PC-3 (cell line): ENCODE results near the gene UBXN11. TPM values are rescaled to one million over a fixed set of nuclear protein-coding genes. Genes with fewer than 3 reads are reported as not detected.

ENCODE experiments used
- ATAC-seq: fragments of 200-7000 bp; cut with Tn5 transposase; 2 replicates; pipeline ENCODE4 v1.9.1; 2020; ENCODE audit warnings: mild to moderate bottlenecking, moderate library complexity
- BruUV-seq: library from RNA; stranded (reverse); fragments of 400-500 nt; replicated peaks from 2 replicates; lab custom pipeline; 2021; lab: Mats Ljungman, UMichigan
- CTCF ChIA-PET: fragments of 300-600 bp; sonication (Branson Sonifier 250); formaldehyde crosslinking; loops from one replicate; lab custom pipeline; 2022; ENCODE audit warnings: antibody characterized with exemption; lab: Charles Lee
- POLR2A ChIA-PET: fragments of 300-600 bp; sonication (Branson Sonifier 250); formaldehyde crosslinking; loops from one replicate; lab custom pipeline; 2022; ENCODE audit warnings: antibody characterized with exemption; ENCODE audit not compliant: unreplicated experiment; lab: Charles Lee
- DNase-seq: peaks from one replicate; pipeline ENCODE4 v3.0.0-alpha.2; 2015
- H2AFZ ChIP-seq: fragments of 300-600 bp; sonication (generic); 2 replicates; pipeline ENCODE4 v1.6.0; 2016; ENCODE audit warnings: antibody characterized with exemption, low read length
- H3F3A ChIP-seq: fragments of 300-600 bp; sonication (generic); one replicate; pipeline ENCODE4 v1.6.0; 2017; ENCODE audit warnings: antibody characterized with exemption, low read length, control low read depth, mild to moderate bottlenecking; ENCODE audit not compliant: unreplicated experiment
- H3K27ac ChIP-seq: fragments of 300-600 bp; sonication (generic); 2 replicates; pipeline ENCODE4 v1.5.1; 2016; ENCODE audit warnings: mild to moderate bottlenecking, low read length
- H3K27me3 ChIP-seq: fragments of 300-600 bp; sonication (generic); 2 replicates; pipeline ENCODE4 v1.6.1; 2016; ENCODE audit warnings: low read length, mixed read lengths
- H3K36me3 ChIP-seq: fragments of 300-600 bp; sonication (generic); 2 replicates; pipeline ENCODE4 v1.6.1; 2016; ENCODE audit warnings: low read depth, mixed run types, low read length, mixed read lengths
- H3K4me1 ChIP-seq: fragments of 300-600 bp; sonication (generic); 2 replicates; pipeline ENCODE4 v1.5.1; 2016; ENCODE audit warnings: low read length; ENCODE audit not compliant: insufficient read depth
- H3K4me2 ChIP-seq: fragments of 300-600 bp; sonication (generic); 2 replicates; pipeline ENCODE4 v1.6.0; 2016; ENCODE audit warnings: low read length
- H3K4me3 ChIP-seq: fragments of 300-600 bp; sonication (generic); 2 replicates; pipeline ENCODE4 v1.5.1; 2016; ENCODE audit warnings: mild to moderate bottlenecking, low read length, mixed read lengths
- H3K79me2 ChIP-seq: fragments of 300-600 bp; sonication (generic); 2 replicates; pipeline ENCODE4 v1.6.1; 2017; ENCODE audit warnings: low read length, mixed read lengths
- H3K9ac ChIP-seq: fragments of 300-600 bp; sonication (generic); 2 replicates; pipeline ENCODE4 v1.6.0; 2016; ENCODE audit warnings: mild to moderate bottlenecking, low read length
- H3K9me2 ChIP-seq: fragments of 300-600 bp; sonication (generic); replicated peaks from 2 replicates; pipeline ENCODE4 v1.6.1; 2016; ENCODE audit warnings: mixed run types, low read length, mixed read lengths
- H3K9me3 ChIP-seq: fragments of 300-600 bp; sonication (generic); 2 replicates; pipeline ENCODE4 v1.6.1; 2016; ENCODE audit warnings: low read length, mixed read lengths
- H4K20me1 ChIP-seq: fragments of 300-600 bp; sonication (generic); 2 replicates; pipeline ENCODE4 v1.6.1; 2016; ENCODE audit warnings: low read length, mixed read lengths
- CTCF ChIP-seq: fragments of 300-600 bp; sonication (generic); conservative IDR thresholded peaks from 2 replicates; pipeline ENCODE4 v1.5.1; 2017; ENCODE audit warnings: antibody characterized with exemption, low read depth, mild to moderate bottlenecking, low read length
- EZH2 ChIP-seq: fragments of 300-600 bp; sonication (generic); IDR thresholded peaks from one replicate; pipeline ENCODE4 v1.6.1; 2017; ENCODE audit warnings: antibody characterized with exemption, mild to moderate bottlenecking, low read length; ENCODE audit not compliant: unreplicated experiment
- EZH2phosphoT487 ChIP-seq: fragments of 300-600 bp; sonication (generic); IDR thresholded peaks from 2 replicates; pipeline ENCODE4 v1.6.1; 2018; ENCODE audit warnings: mild to moderate bottlenecking, antibody characterized with exemption, low read length, borderline replicate concordance
- intact Hi-C: fragments of 100-400 bp; cut with micrococcal nuclease; formaldehyde crosslinking; loops from 2 replicates; pipeline ENCODE4 v1.9.0; 2023
- total RNA-seq: library from RNA; depleted of rRNA; stranded (reverse); fragments of >200 nt; gene quantifications from 2 replicates; pipeline ENCODE4 v1.2.3, GENCODE V29; 2014

The UBXN11 gene
- total RNA-seq, 1 experiment from 2014 or later: 19.4 TPM

GRCh38 chr1:26279456-26280332 lies 26.7 kb downstream of the UBXN11 start, which contains the start of gene SH3BGRL3:
SH3BGRL3 (plus strand) TSS chr1:26280086; CDS start chr1:26280156, 70 bp downstream.
- ChIA-PET POLR2A (interaction anchor here (0.5 to 0.8 kb wide), 4 partner anchors 9 to 952 kb away, joined by 3 to 5 read pairs (median 4); partner anchors contain the start of gene PAFAH2), CTCF (interaction anchor here (0.7 to 1.2 kb wide), 4 partner anchors 42 to 137 kb away, joined by 3 to 6 read pairs (median 4); partner anchors contain the start of genes CEP85 and ZNF593)
- Histone ChIP-seq H3F3A (peaks cover 37% of the 10 kb centered on the region), H3K9me2 (no peaks in the 10 kb centered on the region), H3K27me3 (no peaks in the 10 kb centered on the region), H3K4me2 (peak within 1 kb of the TSS; percentile 94), H4K20me1 (peaks cover 9% of the 10 kb centered on the region; the same call in 1 of the 2 replicates), H2AFZ (peak within 1 kb of the TSS; percentile 44; the same call in 1 of the 2 replicates), H3K9ac (peak within 1 kb of the TSS; percentile 87), H3K9me3 (no peaks in the 10 kb centered on the region), H3K79me2 (peaks cover 34% of the 10 kb centered on the region), H3K36me3 (peaks cover 29% of the 10 kb centered on the region), H3K4me3 (peak within 1 kb of the TSS; percentile 75), H3K27ac (peak within 1 kb of the TSS; percentile 99), H3K4me1 (peaks cover 84% of the 10 kb centered on the region)
- TF ChIP-seq EZH2 (no peak), CTCF (peak; percentile 56), EZH2phosphoT487 (no peak)
- no TSS peak for BruUV-seq
- intact Hi-C loops: loop anchor here (2.0 kb wide), 1 partner anchor 27 kb away; the partner anchor contains the start of gene UBXN11
- ATAC-seq (peak; percentile 38), DNase-seq (peak; percentile 87)

DNA sequence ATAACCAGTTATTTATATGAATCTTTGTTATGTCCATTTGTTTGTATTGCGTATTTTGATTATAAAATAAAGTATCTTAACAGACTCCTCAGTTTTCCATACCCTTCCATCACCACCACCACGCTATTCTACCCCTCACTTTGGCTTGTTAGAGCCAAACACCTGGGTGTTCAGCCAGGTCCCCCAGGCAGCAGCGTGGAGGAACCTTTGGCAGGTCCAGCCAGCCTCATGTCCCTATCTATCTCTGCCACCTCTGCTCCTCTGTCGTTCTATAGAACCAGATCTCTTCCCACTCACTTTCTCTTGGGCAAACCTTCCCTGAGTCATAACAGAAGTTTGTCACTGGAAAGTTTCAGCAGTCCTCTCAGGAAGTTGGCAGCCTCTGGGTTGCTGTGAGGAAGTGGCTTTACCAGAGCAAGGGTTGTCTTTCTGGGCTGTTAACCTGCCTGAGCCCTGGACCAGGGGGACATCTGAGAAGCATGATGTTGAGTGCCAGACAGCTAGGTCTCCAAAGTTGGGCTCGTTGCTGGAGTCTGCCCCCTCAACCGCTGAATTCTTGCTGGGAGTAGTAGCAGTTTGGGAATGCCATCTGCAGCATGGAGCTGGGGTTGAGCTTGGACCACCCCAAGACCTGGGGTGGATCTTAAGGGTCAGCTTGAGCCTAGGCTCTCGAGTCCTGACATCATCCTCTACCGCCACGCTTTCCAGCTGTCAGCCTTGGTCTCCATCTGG lies 27.5 kb downstream of the UBXN11 start:
- TF ChIP-seq CTCF (no peak), EZH2 (no peak), EZH2phosphoT487 (no peak)
- intact Hi-C loops: loop anchor here (1.0 to 2.0 kb wide), 2 partner anchors 28 to 112 kb away; partner anchors contain the start of gene UBXN11
- Histone ChIP-seq H3K9me2 (no peaks in the 10 kb centered on the region), H3K9me3 (no peaks in the 10 kb centered on the region), H3K9ac (peak overlapping the region; percentile 87), H3K36me3 (peaks cover 33% of the 10 kb centered on the region), H3K79me2 (peaks cover 34% of the 10 kb centered on the region), H3K4me1 (peaks cover 84% of the 10 kb centered on the region), H3K4me2 (peak overlapping the region; percentile 94), H3F3A (peaks cover 38% of the 10 kb centered on the region), H3K27me3 (no peaks in the 10 kb centered on the region), H3K4me3 (peak overlapping the region; percentile 75), H4K20me1 (peaks cover 9% of the 10 kb centered on the region; the same call in 1 of the 2 replicates), H2AFZ (no peak overlapping the region), H3K27ac (peak overlapping the region; percentile 99)
- BruUV-seq: TSS peak; percentile 59
- ATAC-seq: peak; percentile 23
- CTCF ChIA-PET: interaction anchor here (0.5 to 1.2 kb wide), 6 partner anchors 43 to 138 kb away, joined by 3 to 6 read pairs (median 3); partner anchors contain the start of genes CEP85 and ZNF593
- peak; percentile 93 for DNase-seq
- POLR2A ChIA-PET: interaction anchor here (0.5 to 0.8 kb wide), 3 partner anchors 10 to 281 kb away, joined by 3 to 5 read pairs (median 4); partner anchors contain the start of gene PAFAH2
